ENCODE measurements around the gene MBNL3.

Gene MBNL3

GRCh38 chrX:132404266-132404665 is 84.6 kb downstream of the MBNL3 start:
- Histone ChIP-seq H3K9me3 (ENCODE audit: control insufficient read depth, insufficient read depth, low read length) (no peaks in the 10 kb centered on the region), H3K4me3 (ENCODE audit: low read length) (no peak overlapping the region), H3K27ac (ENCODE audit: low read length) (no peak overlapping the region), H3K36me3 (ENCODE audit: control insufficient read depth, insufficient read depth, low read length) (no peaks in the 10 kb centered on the region), H3K27me3 (ENCODE audit: control insufficient read depth, insufficient read depth, low read length) (no peaks in the 10 kb centered on the region), H3K4me1 (ENCODE audit: control insufficient read depth, insufficient read depth, low read length) (no peaks in the 10 kb centered on the region)
- DNase-seq (ENCODE audit: low read depth, low spot score): no peak
- whole genome bisulfite sequencing (ENCODE audit: insufficient coverage, insufficient read length): no CpG with 5 or more reads among the region's 5 CpGs

DNA sequence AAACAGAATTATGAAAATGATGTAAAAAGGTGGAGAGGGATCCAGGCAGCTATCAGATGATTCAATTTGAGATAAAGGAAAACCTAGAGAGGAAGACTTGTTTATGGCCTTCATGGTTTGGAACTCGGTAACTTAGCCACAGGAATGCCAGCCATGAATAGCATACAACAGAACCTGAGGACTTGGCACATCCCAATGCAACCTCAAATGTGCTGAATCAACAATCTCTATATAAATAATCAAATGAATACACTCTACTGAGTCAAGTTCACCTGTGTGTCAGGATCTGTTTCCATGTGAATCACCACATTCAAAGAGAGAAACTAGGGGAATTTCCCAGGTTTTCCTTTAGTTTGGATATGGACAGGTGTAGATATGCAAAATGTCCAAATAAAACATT is 86.9 kb downstream of the MBNL3 start:
- no peaks in the 10 kb centered on the region for H3K36me3 ChIP-seq (ENCODE audit: control insufficient read depth, insufficient read depth, low read length)
- H3K27ac ChIP-seq (ENCODE audit: low read length): no peak overlapping the region
- no peak for DNase-seq (ENCODE audit: low read depth, low spot score)

DNA sequence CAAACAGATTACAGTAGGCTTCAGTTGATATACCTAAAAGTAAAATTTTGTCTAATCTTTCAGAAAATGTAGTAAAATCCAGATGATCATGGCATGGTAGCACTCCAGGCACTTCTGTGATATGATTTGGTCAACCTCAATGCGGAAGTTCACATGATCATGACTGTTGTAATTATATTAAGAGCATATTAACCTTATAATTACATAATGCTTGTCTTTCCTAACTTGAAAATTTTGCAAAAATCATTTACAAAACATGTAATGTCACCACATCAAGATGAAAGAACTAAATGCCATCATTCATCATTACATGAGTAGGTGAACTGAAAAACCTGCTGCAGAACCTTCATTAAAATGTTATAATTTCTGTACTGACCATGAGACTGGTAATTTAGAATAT is 88.1 kb downstream of the MBNL3 start:
- WGBS (ENCODE audit: insufficient coverage, insufficient read length): no CpG with 5 or more reads among the region's 1 CpG
- H3K27ac ChIP-seq (ENCODE audit: low read length): no peak overlapping the region
- no peaks in the 10 kb centered on the region for H3K4me1 ChIP-seq (ENCODE audit: control insufficient read depth, insufficient read depth, low read length)
- H3K36me3 ChIP-seq (ENCODE audit: control insufficient read depth, insufficient read depth, low read length): no peaks in the 10 kb centered on the region
- H3K27me3 ChIP-seq (ENCODE audit: control insufficient read depth, insufficient read depth, low read length): no peaks in the 10 kb centered on the region
- H3K4me3 ChIP-seq (ENCODE audit: low read length): no peak overlapping the region
- DNase-seq (ENCODE audit: low read depth, low spot score): no peak
- H3K9me3 ChIP-seq (ENCODE audit: control insufficient read depth, insufficient read depth, low read length): no peaks in the 10 kb centered on the region

More for the DNA sequence above, 86.9 kb downstream of the MBNL3 start:
- no CpG with 5 or more reads among the region's 1 CpG for WGBS (ENCODE audit: insufficient coverage, insufficient read length)
- H3K27me3 ChIP-seq (ENCODE audit: control insufficient read depth, insufficient read depth, low read length): no peaks in the 10 kb centered on the region
- no peaks in the 10 kb centered on the region for H3K9me3 ChIP-seq (ENCODE audit: control insufficient read depth, insufficient read depth, low read length)
- no peaks in the 10 kb centered on the region for H3K4me1 ChIP-seq (ENCODE audit: control insufficient read depth, insufficient read depth, low read length)
- no peak overlapping the region for H3K4me3 ChIP-seq (ENCODE audit: low read length)

DNA sequence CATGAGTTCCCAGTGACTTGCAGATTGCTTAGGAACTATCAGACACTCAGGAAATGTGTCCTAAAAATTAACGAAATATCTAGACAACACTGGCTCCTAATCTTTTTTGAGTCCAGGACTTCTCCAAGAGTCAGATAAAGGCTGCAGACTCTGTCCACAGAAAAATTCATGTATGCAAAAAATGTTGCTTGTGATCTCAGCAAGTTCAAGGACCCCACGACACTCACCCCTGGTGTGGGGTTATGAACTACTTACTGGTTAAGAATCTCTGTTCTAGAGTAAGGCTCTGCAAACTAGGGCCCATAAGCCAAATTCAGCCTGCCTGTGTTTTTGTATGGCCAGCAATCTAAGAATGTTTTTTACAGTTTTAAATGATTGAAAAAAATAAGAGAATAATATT is 93.2 kb downstream of the MBNL3 start:
- Histone ChIP-seq H3K9me3 (ENCODE audit: control insufficient read depth, insufficient read depth, low read length) (no peaks in the 10 kb centered on the region), H3K4me3 (ENCODE audit: low read length) (no peak overlapping the region), H3K36me3 (ENCODE audit: control insufficient read depth, insufficient read depth, low read length) (no peaks in the 10 kb centered on the region), H3K4me1 (ENCODE audit: control insufficient read depth, insufficient read depth, low read length) (no peaks in the 10 kb centered on the region), H3K27ac (ENCODE audit: low read length) (no peak overlapping the region), H3K27me3 (ENCODE audit: control insufficient read depth, insufficient read depth, low read length) (no peaks in the 10 kb centered on the region)
- no peak for DNase-seq (ENCODE audit: low read depth, low spot score)
- no CpG with 5 or more reads among the region's 2 CpGs for WGBS (ENCODE audit: insufficient coverage, insufficient read length)

- DNase-seq (ENCODE audit: low read depth, low spot score): no peak
- WGBS (ENCODE audit: insufficient coverage, insufficient read length): no CpG with 5 or more reads among the region's 1 CpG
Measured at GRCh38 chrX:132395026-132395425, 93.8 kb downstream of the MBNL3 start.

DNA sequence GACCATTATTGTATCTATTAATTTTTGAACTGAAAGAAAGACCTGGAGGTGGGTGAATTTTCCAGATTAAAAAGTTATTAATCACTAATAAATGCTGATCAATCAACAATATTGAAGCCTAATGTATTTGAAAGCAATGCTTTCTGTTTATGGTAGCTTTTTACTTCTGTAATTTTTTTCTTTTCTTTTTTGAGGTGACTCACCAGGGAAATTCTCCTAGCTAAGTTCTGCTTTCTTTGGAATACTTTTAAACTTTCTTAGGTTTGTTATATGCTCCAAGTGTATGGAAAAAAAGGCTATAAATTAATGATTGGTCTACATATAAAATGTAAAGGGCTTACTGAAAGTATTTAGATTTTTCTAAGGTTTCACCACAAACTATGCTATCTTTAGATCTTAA is 94.2 kb downstream of the MBNL3 start:
- Histone ChIP-seq H3K36me3 (ENCODE audit: control insufficient read depth, insufficient read depth, low read length) (no peaks in the 10 kb centered on the region), H3K4me3 (ENCODE audit: low read length) (no peak overlapping the region), H3K9me3 (ENCODE audit: control insufficient read depth, insufficient read depth, low read length) (no peaks in the 10 kb centered on the region), H3K4me1 (ENCODE audit: control insufficient read depth, insufficient read depth, low read length) (no peaks in the 10 kb centered on the region), H3K27me3 (ENCODE audit: control insufficient read depth, insufficient read depth, low read length) (no peaks in the 10 kb centered on the region), H3K27ac (ENCODE audit: low read length) (no peak overlapping the region)
- no peak for DNase-seq (ENCODE audit: low read depth, low spot score)

More at GRCh38 chrX:132395026-132395425, 93.8 kb downstream of the MBNL3 start:
- Histone ChIP-seq H3K36me3 (ENCODE audit: control insufficient read depth, insufficient read depth, low read length) (no peaks in the 10 kb centered on the region), H3K27me3 (ENCODE audit: control insufficient read depth, insufficient read depth, low read length) (no peaks in the 10 kb centered on the region), H3K9me3 (ENCODE audit: control insufficient read depth, insufficient read depth, low read length) (no peaks in the 10 kb centered on the region), H3K4me3 (ENCODE audit: low read length) (no peak overlapping the region), H3K27ac (ENCODE audit: low read length) (no peak overlapping the region), H3K4me1 (ENCODE audit: control insufficient read depth, insufficient read depth, low read length) (no peaks in the 10 kb centered on the region)

GRCh38 chrX:132393992-132394391 is 94.8 kb downstream of the MBNL3 start:
- no peak for DNase-seq (ENCODE audit: low read depth, low spot score)
- no CpG with 5 or more reads among the region's 4 CpGs for WGBS (ENCODE audit: insufficient coverage, insufficient read length)
- Histone ChIP-seq H3K4me1 (ENCODE audit: control insufficient read depth, insufficient read depth, low read length) (no peaks in the 10 kb centered on the region), H3K27me3 (ENCODE audit: control insufficient read depth, insufficient read depth, low read length) (no peaks in the 10 kb centered on the region), H3K9me3 (ENCODE audit: control insufficient read depth, insufficient read depth, low read length) (no peaks in the 10 kb centered on the region), H3K4me3 (ENCODE audit: low read length) (no peak overlapping the region), H3K27ac (ENCODE audit: low read length) (no peak overlapping the region), H3K36me3 (ENCODE audit: control insufficient read depth, insufficient read depth, low read length) (no peaks in the 10 kb centered on the region)

DNA sequence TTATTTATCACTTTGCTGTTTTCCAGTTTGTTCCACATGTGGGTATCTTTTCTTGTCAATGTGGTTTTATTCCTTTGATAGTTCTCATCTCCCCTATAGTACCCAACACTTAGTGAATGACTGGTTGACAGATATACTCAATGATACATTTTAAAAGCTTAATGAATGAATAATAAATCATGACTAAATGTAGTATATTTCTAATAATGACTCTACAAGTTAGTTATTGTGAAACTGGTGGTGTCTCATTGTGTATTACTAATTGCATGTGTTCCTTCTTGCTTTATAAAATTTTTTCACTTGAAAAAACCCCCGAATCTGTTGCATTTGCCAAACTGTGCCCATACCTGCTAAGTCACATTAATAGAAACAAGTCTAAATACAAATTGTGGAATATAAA is 95.4 kb downstream of the MBNL3 start:
- Histone ChIP-seq H3K27ac (ENCODE audit: low read length) (no peak overlapping the region), H3K27me3 (ENCODE audit: control insufficient read depth, insufficient read depth, low read length) (no peaks in the 10 kb centered on the region)
- WGBS (ENCODE audit: insufficient coverage, insufficient read length): no CpG with 5 or more reads among the region's 1 CpG

GRCh38 chrX:132393085-132393484 is 95.8 kb downstream of the MBNL3 start:
- Histone ChIP-seq H3K4me1 (ENCODE audit: control insufficient read depth, insufficient read depth, low read length) (no peaks in the 10 kb centered on the region), H3K27ac (ENCODE audit: low read length) (no peak overlapping the region), H3K36me3 (ENCODE audit: control insufficient read depth, insufficient read depth, low read length) (no peaks in the 10 kb centered on the region), H3K27me3 (ENCODE audit: control insufficient read depth, insufficient read depth, low read length) (no peaks in the 10 kb centered on the region), H3K4me3 (ENCODE audit: low read length) (no peak overlapping the region), H3K9me3 (ENCODE audit: control insufficient read depth, insufficient read depth, low read length) (no peaks in the 10 kb centered on the region)
- no peak for DNase-seq (ENCODE audit: low read depth, low spot score)

More for the DNA sequence above, 95.4 kb downstream of the MBNL3 start:
- no peaks in the 10 kb centered on the region for H3K9me3 ChIP-seq (ENCODE audit: control insufficient read depth, insufficient read depth, low read length)
- H3K36me3 ChIP-seq (ENCODE audit: control insufficient read depth, insufficient read depth, low read length): no peaks in the 10 kb centered on the region
- no peak for DNase-seq (ENCODE audit: low read depth, low spot score)
- no peak overlapping the region for H3K4me3 ChIP-seq (ENCODE audit: low read length)
- no peaks in the 10 kb centered on the region for H3K4me1 ChIP-seq (ENCODE audit: control insufficient read depth, insufficient read depth, low read length)

- H3K27me3 ChIP-seq (ENCODE audit: control insufficient read depth, insufficient read depth, low read length): no peaks in the 10 kb centered on the region
- DNase-seq (ENCODE audit: low read depth, low spot score): no peak
- no peaks in the 10 kb centered on the region for H3K9me3 ChIP-seq (ENCODE audit: control insufficient read depth, insufficient read depth, low read length)
- no peaks in the 10 kb centered on the region for H3K4me1 ChIP-seq (ENCODE audit: control insufficient read depth, insufficient read depth, low read length)
- WGBS (ENCODE audit: insufficient coverage, insufficient read length): no CpG with 5 or more reads among the region's 9 CpGs
- no peaks in the 10 kb centered on the region for H3K36me3 ChIP-seq (ENCODE audit: control insufficient read depth, insufficient read depth, low read length)
- H3K4me3 ChIP-seq (ENCODE audit: low read length): no peak overlapping the region
- H3K27ac ChIP-seq (ENCODE audit: low read length): no peak overlapping the region
Measured at GRCh38 chrX:132390792-132391191, 98.0 kb downstream of the MBNL3 start.

GRCh38 chrX:132389480-132389879 is 99.4 kb downstream of the MBNL3 start:
- Histone ChIP-seq H3K4me1 (ENCODE audit: control insufficient read depth, insufficient read depth, low read length) (no peaks in the 10 kb centered on the region), H3K27me3 (ENCODE audit: control insufficient read depth, insufficient read depth, low read length) (no peaks in the 10 kb centered on the region), H3K27ac (ENCODE audit: low read length) (no peak overlapping the region), H3K36me3 (ENCODE audit: control insufficient read depth, insufficient read depth, low read length) (no peaks in the 10 kb centered on the region), H3K4me3 (ENCODE audit: low read length) (no peak overlapping the region), H3K9me3 (ENCODE audit: control insufficient read depth, insufficient read depth, low read length) (no peaks in the 10 kb centered on the region)
- no CpG with 5 or more reads among the region's 2 CpGs for WGBS (ENCODE audit: insufficient coverage, insufficient read length)
- no peak for DNase-seq (ENCODE audit: low read depth, low spot score)

All from iPS DF 6.9 (cell line).